ENCODE data around the gene PDLIM1. TPM values are rescaled to one million over a fixed set of nuclear protein-coding genes. Genes with fewer than 3 reads are reported as not detected.
A peak's percentile ranks its signal among the peaks of the same experiment; 100 is the strongest.

Gene PDLIM1
- total and polyA plus RNA-seq, 3 experiments from 2014 or later, result 0.88 to 11.7 (median 1.4) TPM

DNA sequence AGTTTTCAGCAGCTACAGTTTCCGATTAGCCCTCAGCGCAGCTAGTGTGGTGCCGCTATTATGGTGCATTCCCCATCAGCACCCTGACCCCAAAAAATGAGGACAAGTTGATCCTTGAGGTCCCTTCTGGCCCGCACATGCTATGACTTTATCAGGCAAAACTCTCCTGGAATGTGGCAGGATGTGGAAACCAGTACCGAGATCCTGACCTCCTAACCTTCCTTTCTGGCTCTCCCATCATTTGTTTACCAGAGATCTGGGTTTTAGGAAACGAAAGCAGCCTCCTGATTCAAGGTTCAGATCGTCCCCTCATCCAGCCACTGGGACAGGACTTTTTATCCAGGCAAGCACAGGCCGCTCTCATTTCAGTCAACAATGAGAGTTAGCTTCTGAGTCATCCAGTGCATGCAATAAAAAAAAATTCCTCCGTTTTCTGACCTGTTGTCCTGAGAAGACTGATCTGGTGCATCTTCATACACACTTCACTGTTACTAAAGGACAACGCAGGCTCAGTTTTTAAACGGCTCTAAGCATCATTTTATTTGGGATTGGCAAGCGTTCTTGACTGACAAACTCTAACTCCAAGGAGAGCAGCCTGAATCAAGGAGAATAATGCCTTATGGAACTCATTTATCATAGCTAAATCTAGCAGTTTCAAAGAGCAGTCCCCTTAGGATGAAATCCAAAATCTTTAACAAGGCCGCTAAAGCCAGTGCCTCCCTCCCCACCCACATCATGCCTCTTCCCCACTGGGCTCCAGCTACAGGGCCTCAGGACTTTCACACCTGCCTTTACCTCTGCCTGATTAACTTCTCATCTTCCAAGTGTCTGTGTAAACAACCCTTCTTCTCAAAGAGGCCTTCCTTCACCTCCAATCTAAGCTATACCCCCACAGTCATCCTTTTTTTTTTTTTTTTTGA lies 17.1 kb downstream of the PDLIM1 start:
- no peak for DNase-seq
- Histone ChIP-seq H3K27ac (ENCODE audit: low read depth, low read length) (no peak overlapping the region), H3K27me3 (ENCODE audit: insufficient read depth, low read length, poor library complexity, severe bottlenecking) (no peaks in the 10 kb centered on the region), H3K9me3 (ENCODE audit: low read length) (no peaks in the 10 kb centered on the region), H3K4me3 (ENCODE audit: low read length) (no peak overlapping the region), H3K36me3 (ENCODE audit: insufficient read depth, low read length) (no peaks in the 10 kb centered on the region), H3K4me1 (ENCODE audit: insufficient read depth, low read length) (no peaks in the 10 kb centered on the region)
- H3K9me3 Mint-ChIP-seq, result no peaks in the 10 kb centered on the region
- ChIA-PET CTCF (interaction anchor here (0.7 kb wide), 1 partner anchor 27 kb away, joined by 3 read pairs; no protein-coding TSS in a partner anchor), POLR2A (no interaction called here)
- H3K27ac Mint-ChIP-seq, result no peak overlapping the region
- H3K4me3 Mint-ChIP-seq, result no peak overlapping the region
- no peaks in the 10 kb centered on the region for H3K27me3 Mint-ChIP-seq
- H3K36me3 Mint-ChIP-seq, result no peaks in the 10 kb centered on the region
- no peaks in the 10 kb centered on the region for H3K4me1 Mint-ChIP-seq

DNA sequence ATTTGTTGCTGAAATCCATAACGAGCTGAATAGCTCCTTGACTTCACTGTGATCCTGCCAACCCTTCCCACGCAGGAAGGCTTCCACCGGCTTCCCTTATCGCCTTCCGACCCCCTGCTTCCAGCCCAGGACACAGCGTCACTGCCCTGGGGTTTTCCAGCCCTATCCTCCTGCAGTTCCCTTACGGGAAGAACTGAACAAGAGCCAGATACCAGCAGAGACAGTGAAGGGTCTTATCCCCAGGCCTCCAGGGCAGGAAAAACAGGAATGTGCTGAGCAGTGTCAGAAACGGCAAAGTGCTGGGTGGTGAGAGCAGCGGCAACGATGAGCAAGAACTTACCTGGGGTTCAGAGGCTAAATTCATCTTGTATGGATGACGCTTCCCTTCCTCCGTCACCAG lies 22.4 kb downstream of the PDLIM1 start:
- CTCF ChIA-PET, result no interaction called here
- DNase-seq, result no peak

GRCh38 chr10:95267251-95267650 lies 23.6 kb downstream of the PDLIM1 start:
- no peaks in the 10 kb centered on the region for H3K4me1 ChIP-seq (ENCODE audit: insufficient read depth, low read length)
- no peaks in the 10 kb centered on the region for H3K27me3 ChIP-seq (ENCODE audit: insufficient read depth, low read length, poor library complexity, severe bottlenecking)
- no peak overlapping the region for H3K4me3 ChIP-seq (ENCODE audit: low read length)
- H3K4me1 Mint-ChIP-seq, result peaks cover 3 to 6% (median 4%) of the 10 kb centered on the region in 3 donors
- H3K9me3 ChIP-seq (ENCODE audit: low read length), result no peaks in the 10 kb centered on the region
- POLR2A ChIA-PET, result no interaction called here
- no peak overlapping the region for H3K27ac ChIP-seq (ENCODE audit: low read depth, low read length)
- no peaks in the 10 kb centered on the region for H3K36me3 Mint-ChIP-seq
- H3K36me3 ChIP-seq (ENCODE audit: insufficient read depth, low read length), result no peaks in the 10 kb centered on the region
- no peak overlapping the region for H3K27ac Mint-ChIP-seq
- DNase-seq, result no peak
- CTCF ChIA-PET, result no interaction called here
- H3K27me3 Mint-ChIP-seq, result peaks cover 0 to 2% of the 10 kb centered on the region in 2 donors
- H3K9me3 Mint-ChIP-seq, result no peaks in the 10 kb centered on the region
- H3K4me3 Mint-ChIP-seq, result no peak overlapping the region

More for the DNA sequence above, 22.4 kb downstream of the PDLIM1 start:
- no peaks in the 10 kb centered on the region for H3K4me1 ChIP-seq (ENCODE audit: insufficient read depth, low read length)
- Mint-ChIP-seq H3K27ac (peak overlapping the region in 1 of 8 donors; percentile 94), H3K4me3 (no peak overlapping the region), H3K36me3 (no peaks in the 10 kb centered on the region), H3K4me1 (peaks cover 3 to 6% (median 4%) of the 10 kb centered on the region in 3 donors), H3K9me3 (no peaks in the 10 kb centered on the region), H3K27me3 (peaks cover 0 to 2% of the 10 kb centered on the region in 2 donors)
- no peak overlapping the region for H3K4me3 ChIP-seq (ENCODE audit: low read length)
- H3K27me3 ChIP-seq (ENCODE audit: insufficient read depth, low read length, poor library complexity, severe bottlenecking), result no peaks in the 10 kb centered on the region
- no peaks in the 10 kb centered on the region for H3K9me3 ChIP-seq (ENCODE audit: low read length)
- no peaks in the 10 kb centered on the region for H3K36me3 ChIP-seq (ENCODE audit: insufficient read depth, low read length)
- H3K27ac ChIP-seq (ENCODE audit: low read depth, low read length), result no peak overlapping the region
- POLR2A ChIA-PET, result no interaction called here

- Histone ChIP-seq H3K27me3 (ENCODE audit: insufficient read depth, low read length, poor library complexity, severe bottlenecking) (no peaks in the 10 kb centered on the region), H3K4me3 (ENCODE audit: low read length) (no peak overlapping the region), H3K27ac (ENCODE audit: low read depth, low read length) (no peak overlapping the region), H3K4me1 (ENCODE audit: insufficient read depth, low read length) (no peaks in the 10 kb centered on the region), H3K9me3 (ENCODE audit: low read length) (no peaks in the 10 kb centered on the region), H3K36me3 (ENCODE audit: insufficient read depth, low read length) (no peaks in the 10 kb centered on the region)
- Mint-ChIP-seq H3K4me1 (peaks cover 3 to 6% (median 4%) of the 10 kb centered on the region in 3 donors), H3K36me3 (no peaks in the 10 kb centered on the region), H3K4me3 (no peak overlapping the region), H3K27me3 (peaks cover 0 to 2% of the 10 kb centered on the region in 2 donors), H3K27ac (peak overlapping the region in 2 of 8 donors; percentile 14 to 27), H3K9me3 (no peaks in the 10 kb centered on the region)
- DNase-seq, result no peak
- POLR2A ChIA-PET, result no interaction called here
- CTCF ChIA-PET, result no interaction called here
Measured at GRCh38 chr10:95266674-95267095, 24.1 kb downstream of the PDLIM1 start.

DNA sequence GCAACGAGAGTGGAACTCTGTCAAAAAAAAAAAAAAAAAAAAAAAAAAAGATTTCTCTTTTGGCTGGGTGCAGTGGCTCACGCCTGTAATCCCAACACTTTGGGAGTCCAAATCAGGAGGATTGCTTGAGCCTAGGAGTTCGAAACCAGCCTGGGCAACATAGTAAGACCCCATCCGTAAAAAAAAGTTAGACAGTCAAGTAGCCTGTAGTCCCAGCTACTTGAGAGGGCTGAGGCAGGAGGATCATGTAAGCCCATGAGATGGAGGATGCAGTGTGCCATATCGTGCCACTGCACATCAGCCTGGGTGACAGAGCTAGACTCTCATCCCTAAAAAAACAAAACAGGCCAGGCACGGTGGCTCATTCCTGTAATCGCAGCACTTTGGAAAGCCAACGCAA lies 25.2 kb downstream of the PDLIM1 start:
- no peaks in the 10 kb centered on the region for H3K9me3 ChIP-seq (ENCODE audit: low read length)
- no peaks in the 10 kb centered on the region for H3K27me3 ChIP-seq (ENCODE audit: insufficient read depth, low read length, poor library complexity, severe bottlenecking)
- no peak for DNase-seq
- Mint-ChIP-seq H3K27me3 (peaks cover 0 to 4% of the 10 kb centered on the region in 2 donors), H3K4me1 (peaks cover 3 to 6% (median 4%) of the 10 kb centered on the region in 3 donors), H3K36me3 (no peaks in the 10 kb centered on the region), H3K27ac (no peak overlapping the region), H3K9me3 (no peaks in the 10 kb centered on the region), H3K4me3 (no peak overlapping the region)
- no peaks in the 10 kb centered on the region for H3K4me1 ChIP-seq (ENCODE audit: insufficient read depth, low read length)
- no peak overlapping the region for H3K4me3 ChIP-seq (ENCODE audit: low read length)
- ChIA-PET POLR2A (no interaction called here), CTCF (interaction anchor here (1.4 kb wide), 1 partner anchor 97 kb away, joined by 4 read pairs; no protein-coding TSS in a partner anchor)
- no peak overlapping the region for H3K27ac ChIP-seq (ENCODE audit: low read depth, low read length)
- no peaks in the 10 kb centered on the region for H3K36me3 ChIP-seq (ENCODE audit: insufficient read depth, low read length)

DNA sequence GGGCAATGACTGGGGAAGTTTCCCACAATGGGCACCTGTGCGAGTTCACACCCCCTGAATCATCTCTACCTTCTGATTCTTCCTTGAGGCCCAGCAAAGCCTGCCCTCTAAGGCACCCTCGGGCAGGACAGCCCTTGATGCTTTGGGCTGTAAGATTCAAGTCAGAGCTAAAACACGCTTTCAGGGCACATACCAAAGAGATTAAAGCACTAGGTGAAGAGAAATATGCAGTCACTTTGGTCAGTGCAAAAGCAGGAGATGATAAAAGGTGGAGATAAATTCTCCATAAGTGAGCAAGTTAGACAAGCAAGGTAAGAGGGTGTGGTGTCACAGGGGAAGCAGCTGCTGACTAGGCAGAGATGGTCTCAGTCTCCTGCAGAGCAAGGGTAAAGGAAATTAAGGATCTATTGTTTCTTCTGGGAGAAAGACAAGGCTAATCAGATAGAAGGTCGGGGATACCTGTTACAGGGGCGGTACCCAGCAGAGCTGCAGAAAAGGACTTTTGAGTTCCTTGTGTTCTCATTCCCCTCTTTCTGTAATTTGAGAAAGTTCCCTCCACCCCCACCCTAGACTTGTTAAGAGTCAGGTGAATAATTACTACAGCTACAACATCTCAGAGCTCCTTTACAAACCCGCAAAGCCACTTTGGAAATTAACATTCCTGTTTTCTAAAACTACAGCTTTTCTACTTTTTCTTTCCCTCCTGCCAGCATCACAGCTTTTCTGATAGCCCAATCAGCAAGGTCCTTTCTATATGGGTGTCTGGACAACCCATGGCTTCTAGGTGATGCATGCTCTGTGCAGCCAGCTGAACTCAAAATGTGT lies 26.4 kb downstream of the PDLIM1 start:
- H3K27ac ChIP-seq (ENCODE audit: low read depth, low read length), result no peak overlapping the region
- H3K4me3 Mint-ChIP-seq, result no peak overlapping the region
- CTCF ChIA-PET, result interaction anchor here (0.8 to 1.4 kb wide), 3 partner anchors 17 to 99 kb away, joined by 3 to 4 read pairs (median 4); no protein-coding TSS in a partner anchor

GRCh38 chr10:95263864-95264226 lies 27.0 kb downstream of the PDLIM1 start:
- H3K4me3 Mint-ChIP-seq, result no peak overlapping the region
- H3K9me3 Mint-ChIP-seq, result no peaks in the 10 kb centered on the region
- CTCF ChIA-PET, result interaction anchor here (1.2 kb wide), 1 partner anchor 30 kb away, joined by 3 read pairs; no protein-coding TSS in a partner anchor

More for the DNA sequence above, 26.4 kb downstream of the PDLIM1 start:
- POLR2A ChIA-PET, result interaction anchor here (0.7 kb wide), 1 partner anchor 35 kb away, joined by 3 read pairs; no protein-coding TSS in a partner anchor
- Mint-ChIP-seq H3K4me1 (peaks cover 3 to 6% (median 4%) of the 10 kb centered on the region in 3 donors), H3K36me3 (no peaks in the 10 kb centered on the region), H3K27me3 (peaks cover 0 to 4% of the 10 kb centered on the region in 2 donors), H3K9me3 (no peaks in the 10 kb centered on the region), H3K27ac (peak overlapping the region in 1 of 8 donors; percentile 11)
- no peaks in the 10 kb centered on the region for H3K27me3 ChIP-seq (ENCODE audit: insufficient read depth, low read length, poor library complexity, severe bottlenecking)
- H3K4me3 ChIP-seq (ENCODE audit: low read length), result no peak overlapping the region
- DNase-seq, result no peak
- H3K36me3 ChIP-seq (ENCODE audit: insufficient read depth, low read length), result no peaks in the 10 kb centered on the region
- no peaks in the 10 kb centered on the region for H3K9me3 ChIP-seq (ENCODE audit: low read length)
- H3K4me1 ChIP-seq (ENCODE audit: insufficient read depth, low read length), result no peaks in the 10 kb centered on the region

More at GRCh38 chr10:95263864-95264226, 27.0 kb downstream of the PDLIM1 start:
- POLR2A ChIA-PET, result interaction anchor here (0.7 kb wide), 1 partner anchor 36 kb away, joined by 3 read pairs; no protein-coding TSS in a partner anchor
- H3K9me3 ChIP-seq (ENCODE audit: low read length), result no peaks in the 10 kb centered on the region
- H3K36me3 ChIP-seq (ENCODE audit: insufficient read depth, low read length), result no peaks in the 10 kb centered on the region
- Mint-ChIP-seq H3K36me3 (no peaks in the 10 kb centered on the region), H3K27ac (no peak overlapping the region), H3K4me1 (peaks cover 3 to 6% (median 4%) of the 10 kb centered on the region in 3 donors), H3K27me3 (peaks cover 0 to 4% of the 10 kb centered on the region in 2 donors)
- no peak for DNase-seq
- H3K27ac ChIP-seq (ENCODE audit: low read depth, low read length), result no peak overlapping the region
- no peak overlapping the region for H3K4me3 ChIP-seq (ENCODE audit: low read length)
- no peaks in the 10 kb centered on the region for H3K27me3 ChIP-seq (ENCODE audit: insufficient read depth, low read length, poor library complexity, severe bottlenecking)
- no peaks in the 10 kb centered on the region for H3K4me1 ChIP-seq (ENCODE audit: insufficient read depth, low read length)
